Hematopoietic multipotent progenitor cell treated with erythropoietin and hydrocortisone succinate and interleukin-3 and kit ligand, for 17 days (in vitro differentiated cells): ENCODE data around the gene RAPGEF6.
A peak's percentile ranks its signal among the peaks of the same experiment; 100 is the strongest.
"Not testable (repeated sequence)": the region's sequence is repeated elsewhere in the genome, so short reads cannot be mapped to it uniquely, and the experiment has no call there.

ENCODE experiments used
- DNase-seq: peaks from one replicate; pipeline ENCODE4 v3.0.0-alpha.2; 2015; ENCODE audit warnings: low spot score

Gene RAPGEF6

DNA sequence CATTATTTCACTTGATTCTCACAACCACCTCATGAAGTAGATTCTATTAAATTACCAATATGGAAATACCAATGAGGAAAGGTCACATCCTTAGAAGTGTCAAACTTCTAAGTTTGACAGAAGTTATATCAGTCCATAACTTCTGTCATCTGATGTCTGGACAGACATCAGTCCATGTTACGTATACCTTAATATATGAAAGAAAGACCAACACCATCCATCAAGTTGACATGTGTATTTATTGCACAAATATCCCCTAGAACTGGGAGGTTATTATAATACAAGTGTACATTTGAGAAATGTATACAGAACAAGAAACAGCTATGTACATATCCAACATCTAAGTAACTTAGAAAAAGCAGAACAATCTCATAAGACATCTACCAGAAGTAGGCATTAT lies 6.5 kb upstream of the RAPGEF6 start:
- DNase-seq, result no peak

DNA sequence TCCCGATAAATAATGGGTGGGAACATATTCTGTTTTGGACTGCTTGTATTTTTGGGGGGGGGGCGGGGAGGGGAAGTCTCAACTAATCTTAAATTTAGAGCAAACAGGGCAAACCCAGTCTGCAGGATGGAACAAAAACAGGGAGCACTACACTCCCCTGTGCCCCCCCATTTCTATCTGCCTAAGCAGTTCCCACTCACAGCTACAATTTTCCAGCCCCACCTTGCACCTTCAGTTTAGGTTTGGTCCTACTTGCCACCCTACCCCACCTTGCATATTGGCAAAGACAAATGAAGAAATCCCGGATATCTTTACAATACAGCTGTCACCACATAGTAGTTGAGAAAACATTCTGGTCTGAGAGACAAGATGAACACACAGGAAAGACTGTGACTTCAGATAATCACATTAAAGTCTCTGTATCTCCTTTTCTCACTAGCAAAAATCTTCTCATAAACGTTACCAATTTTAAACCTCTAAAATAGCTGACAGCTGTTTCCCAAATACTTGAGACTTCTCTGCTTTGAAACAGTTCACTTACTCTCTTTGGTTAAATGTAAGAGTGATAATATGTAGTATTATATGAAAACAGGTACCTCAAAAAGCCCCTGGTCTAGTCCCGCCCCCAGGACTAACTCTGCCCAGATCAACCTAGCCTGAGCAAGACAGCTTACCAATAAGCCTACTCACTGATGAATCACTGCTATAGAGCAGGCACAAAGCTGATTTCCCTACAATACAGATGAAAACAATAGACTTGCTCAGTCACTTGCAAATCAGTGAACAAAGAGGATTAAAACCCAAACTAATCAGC lies 5.2 kb upstream of the RAPGEF6 start:
- peak; percentile 28 for DNase-seq

GRCh38 chr5:131639148-131639547 lies 4.1 kb upstream of the RAPGEF6 start:
- DNase-seq, result no peak

DNA sequence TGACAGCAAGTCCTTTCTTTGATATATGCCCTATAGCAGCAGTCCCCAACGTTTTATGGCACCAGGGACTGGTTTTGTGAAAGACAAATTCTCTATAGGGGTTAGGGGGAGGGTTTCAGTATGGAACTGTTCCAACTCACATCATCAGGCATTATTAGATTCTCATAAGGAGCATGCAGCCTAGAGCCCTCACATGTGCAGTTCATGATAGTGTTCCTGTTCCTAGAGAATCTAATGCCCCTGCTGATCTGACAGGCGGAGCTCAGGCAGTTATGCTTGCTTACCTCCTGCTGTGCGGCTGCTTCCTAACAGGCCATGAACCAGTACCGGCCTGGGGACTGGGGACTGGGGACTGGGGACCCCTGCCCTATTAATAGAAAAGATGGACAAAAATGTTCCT lies 2.7 kb upstream of the RAPGEF6 start:
- DNase-seq, result peak; percentile 33

DNA sequence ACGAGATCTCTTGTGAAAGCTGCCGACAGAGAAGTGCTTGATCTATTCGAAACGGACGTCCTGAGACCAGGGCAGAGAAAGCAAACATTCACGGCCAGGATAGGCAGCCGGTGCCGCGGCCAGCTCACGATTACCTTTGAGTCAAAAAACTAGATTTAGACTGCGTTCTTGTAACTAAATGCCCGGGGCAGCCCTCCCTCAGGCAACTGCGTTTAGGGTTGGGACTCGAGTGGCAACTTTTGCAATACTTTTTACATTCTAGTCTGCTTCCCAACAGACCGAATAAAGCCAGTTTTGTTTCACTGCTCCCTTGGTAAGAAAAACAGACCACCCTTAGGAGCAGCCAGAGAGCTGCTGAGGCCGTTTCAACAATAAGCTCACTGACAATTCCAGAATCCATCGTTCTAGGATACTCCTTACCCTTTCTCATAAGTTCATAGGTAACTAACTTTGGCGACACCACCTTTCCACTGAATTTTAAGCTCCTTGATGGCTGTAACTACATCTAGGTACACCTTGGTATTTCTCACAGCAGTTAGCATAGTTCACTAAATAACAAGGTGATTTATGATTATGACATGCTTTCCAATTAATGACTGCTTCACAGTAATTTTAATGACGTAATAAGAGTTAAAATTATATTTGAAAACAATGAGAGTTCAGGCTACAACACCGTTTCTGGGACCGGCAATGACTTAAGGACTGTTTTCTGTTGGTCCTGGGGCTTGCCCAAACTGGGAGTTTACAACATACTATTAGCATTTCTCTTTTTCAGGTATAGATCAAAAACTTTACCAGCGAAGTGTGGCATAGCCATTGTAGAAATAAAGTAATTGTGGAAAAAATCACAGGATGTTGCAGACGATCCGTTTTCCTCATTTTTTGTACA lies 899 bp upstream of the RAPGEF6 start:
- no peak for DNase-seq

- no peak for DNase-seq
Observed at GRCh38 chr5:131634666-131634995, 398 bp downstream of the RAPGEF6 start.

GRCh38 chr5:131634238-131634637 lies 791 bp downstream of the RAPGEF6 start:
- DNase-seq, result no peak

DNA sequence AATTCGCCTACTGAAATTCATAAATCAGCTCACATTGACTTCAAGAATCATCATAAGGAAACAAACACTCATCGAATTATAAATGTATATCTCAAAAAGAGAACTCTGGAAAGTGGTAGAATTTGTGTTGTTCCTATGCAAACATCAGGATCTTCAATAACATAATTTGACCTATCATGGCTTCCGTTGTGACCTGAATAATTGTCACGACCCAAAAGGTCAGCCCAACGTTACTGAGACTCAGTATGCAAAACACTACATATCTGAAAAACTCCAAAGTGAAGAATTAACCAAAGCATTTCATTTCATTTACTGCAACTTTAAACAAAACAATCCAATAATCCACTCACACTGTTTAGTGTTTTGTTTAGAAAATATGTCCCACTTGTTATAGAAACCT lies 1.2 kb downstream of the RAPGEF6 start:
- peak; percentile 43 for DNase-seq

DNA sequence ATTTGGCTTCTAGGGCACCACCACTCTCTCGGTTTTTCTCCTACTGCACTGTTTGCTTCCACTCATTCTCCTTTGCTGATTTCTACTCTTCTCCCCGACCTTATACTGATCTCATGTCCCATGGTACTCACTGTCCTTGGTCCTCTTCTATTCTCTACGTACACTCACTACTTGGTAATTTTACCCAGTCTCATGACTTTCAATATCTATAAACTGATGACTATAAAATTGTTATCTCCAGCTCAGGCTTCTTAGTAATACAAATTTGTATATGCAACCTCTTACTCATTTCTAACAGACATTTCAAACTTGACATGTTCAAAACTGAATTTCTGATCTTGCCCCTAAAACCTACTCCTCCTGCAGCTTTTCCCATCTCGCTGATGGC lies 4.1 kb downstream of the RAPGEF6 start:
- peak; percentile 30 for DNase-seq

GRCh38 chr5:131630208-131630962 lies 4.6 kb downstream of the RAPGEF6 start:
- peak; percentile 42 for DNase-seq

- DNase-seq, result peak; percentile 37
Observed at GRCh38 chr5:131628990-131629389, 6.0 kb downstream of the RAPGEF6 start.

- DNase-seq, result no peak
Observed at GRCh38 chr5:131627207-131627865, 7.7 kb downstream of the RAPGEF6 start.

GRCh38 chr5:131622633-131623032 lies 12.4 kb downstream of the RAPGEF6 start:
- DNase-seq, result no peak

GRCh38 chr5:131621164-131621563 lies 13.9 kb downstream of the RAPGEF6 start:
- not testable (repeated sequence) for DNase-seq

GRCh38 chr5:131619102-131619501 lies 15.9 kb downstream of the RAPGEF6 start:
- no peak for DNase-seq

- DNase-seq, result no peak
Observed at GRCh38 chr5:131617140-131617822, 17.7 kb downstream of the RAPGEF6 start.

- no peak for DNase-seq
Observed at GRCh38 chr5:131615957-131616356, 19.1 kb downstream of the RAPGEF6 start.

DNA sequence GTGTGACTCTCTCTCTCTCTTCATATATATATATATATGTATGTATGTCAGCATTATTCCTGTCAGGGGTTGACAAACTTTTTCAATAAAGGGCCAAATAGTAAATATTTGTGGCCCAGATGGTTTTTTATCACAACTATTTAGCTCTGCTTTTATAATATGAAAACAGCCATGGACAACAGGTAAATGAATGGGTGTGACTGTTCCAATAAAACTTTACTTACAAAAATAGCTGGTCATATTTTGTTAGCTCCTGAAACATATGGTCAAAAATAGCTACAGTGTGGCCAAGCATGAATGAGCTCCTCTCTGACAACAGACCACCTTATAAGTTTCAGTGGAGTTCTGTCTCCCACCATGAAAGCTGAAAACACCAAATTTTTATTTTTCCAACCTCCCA lies 21.6 kb downstream of the RAPGEF6 start:
- no peak for DNase-seq

DNA sequence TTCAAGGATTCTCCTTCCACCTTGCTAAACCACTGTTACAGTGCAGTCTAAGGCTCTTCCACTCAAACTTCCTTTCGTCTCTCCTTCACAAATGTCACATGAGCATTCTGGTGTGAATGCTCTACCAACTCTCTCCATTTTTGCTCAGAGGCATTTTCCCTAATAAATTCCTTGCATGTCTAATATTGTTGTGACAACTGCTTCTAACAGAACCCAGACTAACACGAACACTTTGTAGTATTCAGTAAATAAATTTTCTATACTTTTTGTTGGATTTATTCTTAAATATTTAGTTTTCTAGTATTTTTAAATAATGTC lies 24.0 kb downstream of the RAPGEF6 start:
- DNase-seq, result no peak

- no peak for DNase-seq
Observed at GRCh38 chr5:131610198-131611063, 24.6 kb downstream of the RAPGEF6 start.

DNA sequence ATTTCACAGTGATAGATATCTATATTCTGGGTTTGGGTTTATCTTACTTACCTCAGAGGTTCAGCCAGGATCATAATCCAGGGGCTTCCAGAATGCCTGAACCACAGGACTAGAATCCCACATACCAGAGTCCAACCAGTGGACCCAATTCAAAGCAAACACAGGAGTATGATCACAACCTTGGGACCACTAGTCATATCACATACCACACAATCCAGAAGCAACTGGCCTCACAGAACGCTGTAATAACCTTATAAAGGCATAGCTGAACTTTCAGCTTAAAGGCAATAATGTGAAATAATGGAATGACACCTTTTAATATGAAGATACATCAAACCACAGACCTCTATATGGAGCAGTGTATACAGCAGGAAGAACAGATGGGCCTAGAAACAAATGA lies 25.3 kb downstream of the RAPGEF6 start:
- no peak for DNase-seq
